Mesangial cell (primary cell): Measurements from ENCODE around the gene TK2. TPM values are rescaled to one million over a fixed set of nuclear protein-coding genes. Genes with fewer than 3 reads are reported as not detected.

ENCODE experiments used
- total RNA-seq: library from RNA; depleted of rRNA; stranded (reverse); fragments of >200 nt; gene quantifications from 2 replicates; pipeline ENCODE4 v1.2.3, GENCODE V29; 2015

TK2 gene
- total RNA-seq: 9.8 and 25.6 TPM in 2 replicates

DNA sequence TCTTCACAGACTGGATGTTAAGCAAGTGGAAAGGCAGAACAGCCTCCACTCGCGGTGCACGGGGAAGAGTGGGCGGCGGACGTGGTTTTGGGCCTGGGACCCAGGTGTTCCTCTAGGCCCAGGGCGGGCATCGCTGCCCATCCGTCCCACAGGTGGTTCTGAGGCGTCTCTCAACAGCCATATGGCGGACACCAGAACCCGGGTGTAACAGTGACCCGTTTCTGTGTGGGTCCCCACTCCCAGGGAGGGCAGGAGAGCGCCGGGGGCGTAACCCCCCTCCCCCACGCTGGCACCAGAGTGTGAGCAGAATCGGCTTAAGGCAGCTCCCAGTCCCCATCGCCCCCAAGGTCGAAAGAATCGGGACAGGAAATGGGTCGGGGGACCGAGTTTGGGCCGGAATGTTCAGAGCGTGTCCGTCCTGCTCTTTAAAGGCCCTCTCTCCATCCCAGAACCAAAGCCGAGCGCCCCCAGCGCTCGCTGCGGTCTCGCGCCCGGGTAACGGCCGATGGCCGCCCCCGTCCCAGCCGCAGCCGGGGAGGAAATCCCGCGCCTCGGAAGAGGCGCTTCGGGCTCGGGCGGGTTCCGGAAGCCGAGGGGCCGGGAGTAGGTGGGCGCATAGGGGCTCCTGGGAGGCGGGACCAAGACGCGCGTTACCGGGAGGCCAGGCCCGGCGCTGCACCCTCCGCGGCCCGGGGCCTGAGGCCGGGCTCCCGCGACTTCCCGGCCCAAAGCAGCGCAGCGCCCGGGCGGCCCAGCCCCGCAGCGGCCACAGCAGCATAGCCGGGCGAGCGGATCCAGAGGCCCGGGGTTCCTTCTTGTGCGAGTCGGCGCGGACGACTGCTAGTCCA is at the start of gene TK2:
TSS of gene TK2 (minus strand) at position 839 of the 848 bp plus-strand sequence. CDS start at position 778, 61 bp downstream.

DNA sequence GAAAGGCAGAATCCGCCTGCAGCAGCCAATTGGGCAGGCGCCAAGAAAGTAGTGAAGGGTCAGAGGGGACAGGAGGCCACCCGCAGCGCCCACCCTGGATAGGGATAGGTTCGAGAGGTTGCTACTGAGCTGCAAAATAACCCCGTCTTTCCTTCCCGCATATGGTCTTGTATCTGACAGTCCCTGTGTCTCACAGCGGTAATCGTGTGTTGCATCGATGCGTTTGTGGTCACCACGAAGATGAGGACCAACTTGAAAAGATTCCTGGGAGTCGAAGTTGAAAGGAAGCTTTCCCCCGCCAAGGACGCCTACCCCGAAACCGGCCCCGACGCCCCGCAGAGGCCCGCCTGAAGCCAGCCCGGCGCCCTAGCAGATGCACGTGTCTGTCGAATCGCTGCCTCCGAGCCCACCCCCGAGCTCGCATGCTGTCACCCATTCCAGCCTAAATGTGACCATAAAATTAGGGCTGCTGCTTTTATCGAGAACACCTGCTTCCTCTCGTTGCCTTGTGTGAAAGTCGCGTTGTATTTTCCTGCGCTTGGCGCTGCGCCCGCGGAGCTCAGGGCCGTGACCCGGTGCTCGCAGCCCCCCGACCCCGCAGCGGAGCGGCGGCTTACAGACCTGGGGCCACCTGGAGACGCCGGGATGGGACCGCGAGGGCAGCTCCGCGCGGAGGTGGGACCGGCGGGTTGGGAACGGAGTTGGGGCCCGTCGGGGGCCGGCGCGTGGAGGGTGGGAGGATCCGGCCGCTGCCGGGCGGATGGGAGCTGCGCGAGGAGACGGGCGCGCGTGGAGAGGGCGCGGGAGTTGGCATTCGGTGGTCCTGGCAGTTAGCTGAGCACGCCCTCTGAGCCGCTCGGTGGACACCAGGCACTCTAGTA is 29.0 kb upstream of the TK2 start, which contains the start of gene CMTM2:
TSS of gene CMTM2 (plus strand) at position 813 of the 881 bp plus-strand sequence. CDS start 145 bp downstream, outside the sequence.

DNA sequence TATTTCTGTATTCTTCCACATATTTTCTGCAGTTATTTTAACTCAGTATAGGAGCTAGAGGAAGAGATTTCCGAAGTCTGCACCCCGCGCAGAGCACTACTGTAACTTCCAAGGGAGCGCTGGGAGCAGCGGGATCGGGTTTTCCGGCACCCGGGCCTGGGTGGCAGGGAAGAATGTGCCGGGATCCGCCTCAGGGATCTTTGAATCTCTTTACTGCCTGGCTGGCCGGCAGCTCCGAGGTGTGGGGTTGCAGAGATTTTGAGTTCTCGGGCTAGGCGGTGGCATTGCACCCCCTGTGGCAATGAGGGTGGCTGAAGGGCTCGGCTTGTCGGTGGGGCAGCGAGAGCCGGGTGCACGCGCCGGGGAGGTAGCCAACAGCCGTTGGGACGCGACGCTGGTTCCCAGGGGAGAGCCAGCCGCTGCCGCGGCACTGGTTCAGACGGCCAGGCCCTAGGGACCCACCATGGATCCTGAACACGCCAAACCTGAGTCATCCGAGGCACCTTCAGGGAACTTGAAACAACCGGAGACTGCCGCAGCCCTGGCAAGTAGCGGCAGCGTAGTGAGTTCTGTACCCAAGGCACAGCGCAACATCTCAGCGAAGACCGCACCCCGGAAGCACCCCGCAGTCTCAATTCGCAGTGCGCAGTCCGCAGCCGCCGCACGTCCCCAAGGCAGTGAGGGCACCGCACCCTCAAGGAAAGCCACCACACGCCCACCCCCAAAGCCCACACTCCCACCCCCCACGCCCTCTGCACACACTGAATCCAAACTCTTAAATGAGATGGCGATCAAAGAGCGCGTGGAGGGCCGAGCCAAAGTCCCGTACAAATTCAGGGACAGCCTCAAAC is 16.4 kb upstream of the TK2 start, which contains the start of gene CMTM1:
TSS of gene CMTM1 (plus strand) at position 389 of the 851 bp plus-strand sequence. CDS start at position 464, 75 bp downstream.

DNA sequence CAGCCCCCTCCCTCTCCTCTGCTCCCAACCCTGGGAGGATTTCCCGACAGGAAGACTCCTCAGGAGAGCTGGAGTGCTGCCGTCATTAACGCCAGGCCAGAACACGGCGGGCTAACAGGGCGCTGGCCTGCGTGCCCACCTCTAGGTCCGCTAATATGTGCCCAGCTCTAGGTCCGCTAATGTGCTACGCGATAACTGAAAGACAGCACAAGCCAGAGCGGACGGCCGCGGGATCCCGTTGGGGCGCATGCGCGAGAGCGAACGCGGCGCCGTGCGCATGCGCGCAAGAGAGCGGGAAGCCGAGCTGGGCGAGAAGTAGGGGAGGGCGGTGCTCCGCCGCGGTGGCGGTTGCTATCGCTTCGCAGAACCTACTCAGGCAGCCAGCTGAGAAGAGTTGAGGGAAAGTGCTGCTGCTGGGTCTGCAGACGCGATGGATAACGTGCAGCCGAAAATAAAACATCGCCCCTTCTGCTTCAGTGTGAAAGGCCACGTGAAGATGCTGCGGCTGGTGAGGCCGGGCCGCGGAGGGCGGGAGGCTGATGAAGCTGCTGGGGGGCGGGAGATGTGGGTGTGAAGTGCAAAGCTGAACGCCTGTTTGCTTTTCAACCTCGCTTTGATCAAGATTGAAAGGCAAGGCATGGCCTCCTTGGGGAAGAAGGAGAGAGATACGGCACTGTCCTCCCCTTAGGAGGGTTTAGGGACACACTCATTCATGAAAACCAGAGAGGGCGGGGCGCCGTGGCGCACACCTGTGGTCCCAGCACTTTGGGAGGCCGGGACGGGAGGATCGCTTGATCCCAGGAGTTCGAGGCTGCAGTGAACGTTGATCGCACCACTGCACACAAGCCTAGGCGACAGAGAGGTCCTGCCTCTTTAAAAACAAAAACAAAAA is 2.6 kb upstream of the TK2 start, which contains the start of gene CKLF:
TSS of gene CKLF (plus strand) at position 291 of the 892 bp plus-strand sequence. CDS start at position 431, 140 bp downstream.

Other genes starting within 250 kb of the TK2 start
- gene CDH5, start 183.4 kb downstream of the TK2 start, total RNA-seq: 0.33 TPM in 1 of 2 replicates, not detected in the other
- 0.81 and 4.3 TPM in 2 replicates for gene BEAN1, start 122.8 kb downstream of the TK2 start, total RNA-seq
- gene CKLF, start 2.5 kb upstream of the TK2 start, total RNA-seq: 59.6 and 76.6 TPM in 2 replicates
- gene CMTM1, start 16.3 kb upstream of the TK2 start, total RNA-seq: 0.89 and 2.0 TPM in 2 replicates
- gene CMTM2, start 29.3 kb upstream of the TK2 start, total RNA-seq: 0.13 and 1.3 TPM in 2 replicates
- gene CMTM3, start 54.6 kb upstream of the TK2 start, total RNA-seq: 98.7 and 157 TPM in 2 replicates
- 17.3 and 46.8 TPM in 2 replicates for gene CMTM4, start 146.6 kb upstream of the TK2 start, total RNA-seq
- gene DYNC1LI2, start 201.5 kb upstream of the TK2 start, total RNA-seq: 53.8 and 54.1 TPM in 2 replicates